Activated CD4-positive, CD25-positive, alpha-beta regulatory T cell treated with anti-CD3 and anti-CD28 coated beads, Interleukin-2, amount 50 U/mL, for 16 hours (primary cell): ENCODE data around the gene SH3BP1.
A peak's percentile ranks its signal among the peaks of the same experiment; 100 is the strongest.
"Not testable (repeated sequence)": the region's sequence is repeated elsewhere in the genome, so short reads cannot be mapped to it uniquely, and the experiment has no call there.

Experiments used
- DNase-seq: peaks from one replicate; pipeline ENCODE4 v3.0.0-alpha.2; 2020; ENCODE audit warnings: low read depth, low spot score

Gene SH3BP1

GRCh38 chr22:37677493-37677974 lies 38.1 kb downstream of the SH3BP1 start:
- no peak for DNase-seq

DNA sequence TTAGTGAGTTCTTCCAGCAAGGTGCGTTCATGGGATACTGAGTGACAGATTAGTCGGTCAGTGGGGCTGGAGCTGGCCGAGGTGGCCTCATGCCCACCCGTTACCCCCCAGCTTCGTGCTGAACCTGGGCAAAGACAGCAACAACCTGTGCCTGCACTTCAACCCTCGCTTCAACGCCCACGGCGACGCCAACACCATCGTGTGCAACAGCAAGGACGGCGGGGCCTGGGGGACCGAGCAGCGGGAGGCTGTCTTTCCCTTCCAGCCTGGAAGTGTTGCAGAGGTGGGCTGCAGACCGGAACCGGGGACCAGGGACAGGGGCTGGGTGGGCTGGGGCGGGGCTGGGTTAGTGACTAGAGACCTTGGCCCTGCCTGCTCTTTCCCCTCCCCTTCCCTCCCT lies 38.9 kb downstream of the SH3BP1 start:
- DNase-seq: no peak

DNA sequence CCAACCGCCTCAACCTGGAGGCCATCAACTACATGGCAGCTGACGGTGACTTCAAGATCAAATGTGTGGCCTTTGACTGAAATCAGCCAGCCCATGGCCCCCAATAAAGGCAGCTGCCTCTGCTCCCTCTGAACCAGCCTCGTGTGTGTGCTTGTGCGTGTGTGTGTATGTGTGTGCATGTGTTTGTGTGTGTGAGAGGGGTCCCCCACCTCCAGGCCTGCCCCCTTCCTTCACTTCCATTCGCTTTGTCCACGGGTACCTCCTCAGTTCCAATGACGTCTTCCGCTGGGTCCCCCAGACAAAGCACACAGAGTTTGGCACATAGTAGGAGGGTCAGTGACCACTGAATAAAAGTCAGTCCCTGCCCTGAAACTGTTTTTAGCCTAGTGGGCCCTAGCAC lies 40.2 kb downstream of the SH3BP1 start:
- DNase-seq: no peak

- no peak for DNase-seq
Observed at GRCh38 chr22:37680191-37680851, 40.9 kb downstream of the SH3BP1 start.

- DNase-seq: no peak
Observed at GRCh38 chr22:37681001-37681424, 41.5 kb downstream of the SH3BP1 start.

DNA sequence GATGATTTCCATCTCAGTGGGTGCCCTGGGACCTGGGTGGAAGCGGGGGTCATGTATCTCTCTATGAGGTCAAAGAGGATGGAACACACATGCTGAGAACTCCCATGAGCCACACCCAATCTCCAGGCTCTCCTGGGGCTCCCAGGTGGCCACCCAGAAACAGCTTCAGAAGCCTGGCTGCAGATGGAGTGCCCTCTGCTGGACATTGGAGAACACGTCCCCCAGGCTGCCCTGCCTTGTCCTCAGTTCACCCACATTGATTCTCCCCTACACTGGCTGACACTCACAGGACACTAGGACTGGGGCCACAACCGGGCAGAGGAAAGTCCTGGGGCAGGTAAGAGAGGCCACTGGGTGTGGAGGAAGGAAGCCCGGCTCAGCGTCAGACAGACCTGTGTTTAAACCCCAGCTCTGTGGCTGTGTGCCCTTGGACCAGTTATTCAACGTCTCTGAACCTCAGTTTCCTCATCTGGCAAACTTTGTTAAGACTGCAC lies 42.1 kb downstream of the SH3BP1 start:
- peak; percentile 51 for DNase-seq

DNA sequence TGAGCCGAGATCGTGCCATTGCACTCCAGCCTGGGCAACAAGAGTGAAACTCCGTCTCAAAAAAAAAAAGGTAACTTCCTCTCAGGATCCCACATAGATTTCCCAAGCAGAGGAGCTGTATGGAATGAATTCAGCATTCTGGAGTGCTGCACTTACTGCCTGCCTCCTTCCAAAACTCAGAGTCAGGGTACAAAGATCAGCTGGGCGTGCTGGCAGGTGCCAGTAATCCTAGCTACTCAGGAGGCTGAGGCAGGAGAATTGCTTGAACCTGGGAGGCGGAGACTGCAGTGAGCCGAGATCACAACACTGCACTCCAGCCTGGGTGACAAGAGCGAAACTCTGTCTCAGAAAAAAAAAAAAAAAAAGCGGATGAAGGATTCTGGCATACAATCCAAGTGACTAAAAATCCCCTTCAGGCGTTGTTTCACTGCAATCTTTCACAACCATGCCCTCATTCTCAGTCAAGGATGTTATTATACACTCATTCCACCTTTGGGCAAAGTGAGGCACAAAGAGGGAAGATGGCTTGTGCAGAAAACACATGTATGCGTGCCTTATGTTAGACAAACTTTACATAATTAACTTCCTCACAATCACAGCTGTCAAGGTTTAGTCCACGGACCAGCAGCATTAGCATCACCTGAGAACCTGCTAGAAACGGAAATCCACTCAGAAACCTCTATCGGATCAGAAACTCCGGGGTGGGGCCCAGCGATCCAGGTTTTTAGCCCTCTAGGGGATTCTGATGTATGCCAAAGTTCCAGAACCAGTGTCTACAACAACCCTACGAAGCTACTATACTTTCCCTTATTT lies 45.5 kb downstream of the SH3BP1 start:
- no peak for DNase-seq

GRCh38 chr22:37686002-37686982 lies 46.8 kb downstream of the SH3BP1 start, which contains the start of gene NOL12:
Gene NOL12, plus strand, starts transcription at chr22:37686343. Its CDS starts 50 bp downstream, at chr22:37686393.
- DNase-seq: peak; percentile 56

GRCh38 chr22:37690407-37690806 lies 50.9 kb downstream of the SH3BP1 start:
- no peak for DNase-seq

DNA sequence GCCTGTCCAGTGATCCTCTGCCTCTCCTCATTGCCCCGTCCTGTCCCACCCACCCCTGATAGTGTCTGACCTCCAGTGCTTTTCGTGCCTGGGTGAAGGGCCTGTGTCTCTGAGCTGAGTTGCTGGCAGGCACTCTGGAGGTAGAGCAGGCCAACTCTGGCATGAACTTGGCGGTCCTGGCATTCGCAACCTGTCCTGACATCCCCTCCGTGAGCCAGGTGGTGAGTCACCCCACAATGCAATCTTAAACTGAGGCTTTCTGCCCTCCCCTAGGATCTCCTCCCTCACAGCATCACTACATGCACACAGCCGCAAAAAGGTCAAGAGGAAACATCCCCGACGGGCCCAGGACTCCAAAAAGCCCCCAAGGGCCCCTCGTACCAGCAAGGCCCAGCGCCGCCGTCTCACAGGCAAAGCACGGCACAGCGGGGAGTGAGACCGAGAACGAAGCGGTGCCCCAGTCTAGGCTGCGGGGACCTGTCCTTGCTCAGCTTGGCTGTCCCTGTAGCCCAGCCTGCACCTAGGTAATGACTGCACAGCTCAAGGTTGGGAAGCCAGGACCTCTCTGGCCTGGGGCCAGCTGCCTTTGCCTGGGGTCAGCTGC lies 51.5 kb downstream of the SH3BP1 start:
- DNase-seq: no peak

DNA sequence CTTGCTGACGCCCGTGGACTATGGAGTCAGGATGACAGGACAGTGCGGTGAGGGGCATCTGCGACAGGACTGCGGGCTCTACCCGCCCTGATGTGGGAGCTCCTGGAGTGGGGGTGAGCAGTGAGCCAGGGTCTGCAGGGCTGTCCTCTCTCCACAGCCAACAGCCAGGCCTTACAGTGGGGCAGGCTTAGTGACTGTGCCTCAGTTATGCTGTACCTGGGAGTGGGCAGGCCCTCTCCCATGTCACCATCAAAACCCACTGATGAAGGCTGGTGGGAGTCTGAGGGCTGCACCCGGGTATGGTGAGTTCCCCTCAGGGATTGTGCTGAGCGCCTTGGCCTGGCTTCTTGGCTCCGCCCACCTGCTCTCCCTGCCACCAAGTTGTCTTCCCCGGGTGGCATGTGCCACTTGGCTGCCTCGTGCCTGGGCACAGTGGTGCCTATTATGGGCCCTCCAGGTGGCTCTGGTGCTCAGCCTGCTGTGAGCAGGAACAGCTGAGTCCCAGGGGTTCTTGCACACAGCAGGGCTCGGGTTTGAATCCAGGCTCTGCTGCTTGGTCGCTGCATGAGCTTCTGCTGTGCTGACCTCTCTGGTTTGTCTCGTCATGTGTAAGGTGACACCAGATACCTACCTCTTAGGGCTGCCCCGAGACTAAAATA lies 53.3 kb downstream of the SH3BP1 start:
- no peak for DNase-seq

DNA sequence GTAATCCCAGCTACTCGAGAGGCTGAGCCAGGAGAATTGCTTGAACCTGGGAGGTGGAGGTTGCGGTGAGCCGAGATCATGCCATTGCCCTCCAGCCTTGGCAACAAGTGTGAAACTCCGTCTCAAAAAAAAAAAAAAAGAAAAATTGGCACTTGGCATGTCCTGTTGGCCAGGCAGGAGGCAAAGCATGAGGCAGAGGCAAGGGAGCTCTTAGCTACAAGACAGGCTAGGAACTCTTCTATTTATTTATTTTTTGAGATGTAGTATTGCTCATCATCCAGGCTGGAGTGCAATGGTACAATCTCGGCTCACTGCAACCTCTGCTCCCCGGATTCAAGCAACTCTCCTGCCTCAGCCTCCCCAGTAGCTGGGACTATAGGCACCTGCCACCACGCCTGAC lies 54.7 kb downstream of the SH3BP1 start:
- DNase-seq: not testable (repeated sequence)

- DNase-seq: not testable (repeated sequence)
Observed at GRCh38 chr22:37696260-37696656, 56.8 kb downstream of the SH3BP1 start.

- DNase-seq: peak; percentile 52
Observed at GRCh38 chr22:37696657-37697537, 57.4 kb downstream of the SH3BP1 start, which contains the start of gene TRIOBP. Gene TRIOBP, plus strand, starts transcription at chr22:37697048. Its CDS starts 4,318 bp downstream, at chr22:37701366.

GRCh38 chr22:37697538-37697835 lies 58.0 kb downstream of the SH3BP1 start:
- no peak for DNase-seq

DNA sequence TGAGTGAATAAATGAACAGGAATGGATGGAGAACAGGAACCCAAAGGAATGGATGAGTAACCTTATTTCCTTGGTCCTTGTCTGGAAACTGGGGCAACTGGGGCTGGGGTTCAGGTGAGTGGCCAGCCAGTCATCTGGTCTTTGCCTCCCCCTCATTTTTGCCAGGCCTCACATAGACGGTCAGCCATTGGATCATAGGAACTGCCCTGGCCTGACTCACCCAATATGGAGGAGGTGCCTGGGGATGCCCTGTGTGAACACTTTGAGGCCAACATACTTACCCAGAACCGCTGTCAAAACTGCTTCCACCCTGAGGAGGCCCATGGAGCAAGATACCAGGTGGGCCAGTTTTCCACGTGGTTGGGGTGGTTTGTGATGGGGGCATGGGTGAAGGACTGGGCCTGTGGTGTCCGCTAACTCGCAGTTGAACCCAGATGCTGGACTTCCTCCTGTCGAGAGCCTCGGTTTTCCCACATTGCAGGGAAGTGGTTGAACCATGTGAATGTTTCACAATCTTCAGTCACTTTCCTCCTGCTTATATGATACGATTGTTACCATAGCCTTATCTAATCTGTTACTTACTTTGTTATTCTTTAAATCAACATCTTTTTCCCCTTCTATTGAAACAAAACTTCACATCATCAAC lies 61.8 kb downstream of the SH3BP1 start:
- DNase-seq: no peak

GRCh38 chr22:37703906-37704305 lies 64.4 kb downstream of the SH3BP1 start:
- no peak for DNase-seq

DNA sequence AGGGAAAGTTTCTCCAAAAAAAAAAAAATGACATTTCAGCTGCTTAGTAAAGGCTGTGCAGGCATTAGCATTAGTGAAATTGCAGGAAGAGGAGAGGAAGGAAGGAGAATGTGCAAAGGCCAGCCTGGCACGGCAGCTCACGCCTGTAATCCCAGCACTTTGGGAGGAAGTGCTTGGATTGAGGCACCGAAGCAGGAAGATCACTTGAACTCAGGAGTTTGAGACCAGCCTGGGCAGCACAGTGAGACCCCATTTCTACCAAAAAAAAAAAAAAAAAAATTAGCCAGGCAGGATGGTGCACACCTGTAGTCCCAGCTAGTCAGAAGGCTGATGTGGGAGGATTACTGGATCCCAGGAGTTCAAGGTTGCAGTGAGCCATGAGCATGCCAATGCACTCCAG lies 65.2 kb downstream of the SH3BP1 start:
- DNase-seq: no peak

DNA sequence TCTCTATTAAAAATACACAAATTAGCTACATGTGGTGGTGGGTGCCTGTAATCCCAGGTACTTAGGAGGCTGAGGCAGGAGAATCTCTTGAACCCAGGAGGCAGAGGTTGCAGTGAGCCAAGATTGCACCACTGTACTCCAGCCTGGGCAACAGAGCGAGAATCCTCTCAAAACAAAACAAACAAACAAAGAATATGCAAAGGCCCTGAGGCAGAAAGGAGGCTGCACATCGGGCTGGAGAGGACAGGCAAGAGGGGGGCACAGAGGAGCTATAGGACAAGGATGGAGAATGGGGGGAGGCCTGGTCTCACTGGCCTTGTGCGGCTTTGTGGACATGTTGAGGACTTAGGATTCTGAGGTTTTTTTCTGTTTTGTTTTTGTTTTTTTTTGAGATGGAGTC lies 65.7 kb downstream of the SH3BP1 start:
- DNase-seq: no peak
